ENCODE results near the gene CBLB. TPM values are rescaled to one million over a fixed set of nuclear protein-coding genes. Genes with fewer than 3 reads are reported as not detected.

CBLB gene
- total and polyA plus RNA-seq, 7 donors, result 4.2 to 18.2 (median 12.1) TPM

- 48 to 73% (median 56%) methylated on average over 1 of the region's 1 CpG for WGBS, 3 donors
- H3K4me1 ChIP-seq, result no peaks in the 10 kb centered on the region
- H3K4me3 ChIP-seq, result no peak overlapping the region
- H3K36me3 ChIP-seq (ENCODE audit: insufficient read depth in 1 of 2, low read depth in 1 of 2), result peaks cover 3 to 21% of the 10 kb centered on the region in 2 donors
- no peaks in the 10 kb centered on the region for H3K27me3 ChIP-seq (ENCODE audit: insufficient read depth in 3 of 3, low read length in 2 of 3)
- H3K27ac ChIP-seq, result no peak overlapping the region
- DNase-seq (no peak), ATAC-seq (peak in 1 of 4 donors; percentile 26)
- TF ChIP-seq, protein P1, sequence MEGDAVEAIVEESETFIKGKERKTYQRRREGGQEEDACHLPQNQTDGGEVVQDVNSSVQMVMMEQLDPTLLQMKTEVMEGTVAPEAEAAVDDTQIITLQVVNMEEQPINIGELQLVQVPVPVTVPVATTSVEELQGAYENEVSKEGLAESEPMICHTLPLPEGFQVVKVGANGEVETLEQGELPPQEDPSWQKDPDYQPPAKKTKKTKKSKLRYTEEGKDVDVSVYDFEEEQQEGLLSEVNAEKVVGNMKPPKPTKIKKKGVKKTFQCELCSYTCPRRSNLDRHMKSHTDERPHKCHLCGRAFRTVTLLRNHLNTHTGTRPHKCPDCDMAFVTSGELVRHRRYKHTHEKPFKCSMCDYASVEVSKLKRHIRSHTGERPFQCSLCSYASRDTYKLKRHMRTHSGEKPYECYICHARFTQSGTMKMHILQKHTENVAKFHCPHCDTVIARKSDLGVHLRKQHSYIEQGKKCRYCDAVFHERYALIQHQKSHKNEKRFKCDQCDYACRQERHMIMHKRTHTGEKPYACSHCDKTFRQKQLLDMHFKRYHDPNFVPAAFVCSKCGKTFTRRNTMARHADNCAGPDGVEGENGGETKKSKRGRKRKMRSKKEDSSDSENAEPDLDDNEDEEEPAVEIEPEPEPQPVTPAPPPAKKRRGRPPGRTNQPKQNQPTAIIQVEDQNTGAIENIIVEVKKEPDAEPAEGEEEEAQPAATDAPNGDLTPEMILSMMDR (IDR thresholded peaks at IDR 0.05), result no peak
- intact Hi-C loops (cut with DNase I), result no loop called here
- H3K9me3 ChIP-seq, result no peaks in the 10 kb centered on the region
These were observed 121.1 kb downstream of the CBLB start for GRCh38 chr3:105747696-105748095.

GRCh38 chr3:105747060-105747541, 121.7 kb downstream of the CBLB start:
- Histone ChIP-seq H3K4me1 (no peaks in the 10 kb centered on the region), H3K36me3 (ENCODE audit: insufficient read depth in 1 of 2, low read depth in 1 of 2) (peaks cover 3 to 21% of the 10 kb centered on the region in 2 donors), H3K27ac (no peak overlapping the region), H3K4me3 (no peak overlapping the region), H3K9me3 (no peaks in the 10 kb centered on the region), H3K27me3 (ENCODE audit: insufficient read depth in 3 of 3, low read length in 2 of 3) (no peaks in the 10 kb centered on the region)
- whole genome bisulfite sequencing, 3 donors, result 13 to 44% (median 19%) methylated on average over 3 of the region's 3 CpGs
- TF ChIP-seq, protein P1 (IDR thresholded peaks at IDR 0.05), result no peak
- peak; percentile 48 to 90 (median 65) for ATAC-seq
- no peak for DNase-seq
- intact Hi-C loops (cut with DNase I), result no loop called here

DNA sequence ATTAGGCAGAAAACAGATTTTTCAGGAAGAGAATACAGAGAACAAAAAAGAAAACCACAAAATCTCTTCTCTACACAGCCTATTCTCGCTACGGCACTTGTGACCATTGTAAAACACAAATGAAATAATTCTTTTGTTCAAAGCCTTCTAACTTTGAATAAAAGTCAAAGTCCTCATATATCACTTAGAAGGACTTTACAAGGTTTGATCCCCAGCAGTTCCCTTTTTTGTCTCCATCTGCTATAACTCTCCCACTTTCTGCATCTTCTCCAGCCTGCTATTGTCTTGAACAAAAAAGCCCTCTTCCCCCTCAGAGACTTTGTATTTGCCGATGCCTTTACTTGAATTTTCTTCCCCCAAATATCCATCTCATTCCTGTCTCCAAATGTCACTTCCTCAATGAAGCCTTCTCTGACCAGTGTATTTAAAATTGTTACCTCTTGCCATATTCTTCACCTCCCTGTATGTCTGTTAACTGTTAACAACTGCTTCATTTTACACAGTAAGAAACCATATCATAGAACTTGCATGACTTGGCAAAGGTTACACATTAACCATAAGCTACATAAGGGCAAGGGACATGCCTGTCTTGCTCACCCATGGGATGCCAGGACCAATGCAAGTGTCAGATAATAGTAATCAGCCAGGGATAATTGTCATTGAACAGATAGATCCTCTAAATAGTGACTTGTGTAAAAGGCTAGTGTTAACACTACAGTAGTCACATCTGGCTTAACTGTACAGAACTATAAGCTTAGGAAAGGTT, 122.4 kb downstream of the CBLB start:
- Histone ChIP-seq H3K4me1 (no peaks in the 10 kb centered on the region), H3K36me3 (ENCODE audit: insufficient read depth in 1 of 2, low read depth in 1 of 2) (peaks cover 3 to 20% of the 10 kb centered on the region in 2 donors), H3K27me3 (ENCODE audit: insufficient read depth in 3 of 3, low read length in 2 of 3) (no peaks in the 10 kb centered on the region), H3K27ac (no peak overlapping the region), H3K9me3 (no peaks in the 10 kb centered on the region), H3K4me3 (no peak overlapping the region)
- peak in 2 of 4 donors; percentile 7 to 13 for ATAC-seq
- WGBS, 3 donors, result 69 to 88% (median 72%) methylated on average over 3 of the region's 3 CpGs
- TF ChIP-seq, protein P1 (IDR thresholded peaks at IDR 0.05), result no peak
- no peak for DNase-seq
- intact Hi-C loops (cut with DNase I), result no loop called here

GRCh38 chr3:105745046-105745445, 123.8 kb downstream of the CBLB start:
- no peak for ATAC-seq
- no peaks in the 10 kb centered on the region for H3K9me3 ChIP-seq
- 67 to 89% (median 72%) methylated on average over 3 of the region's 3 CpGs for WGBS, 3 donors
- H3K27ac ChIP-seq, result no peak overlapping the region
- peaks cover 3 to 16% of the 10 kb centered on the region in 2 donors for H3K36me3 ChIP-seq (ENCODE audit: insufficient read depth in 1 of 2, low read depth in 1 of 2)
- intact Hi-C loops (cut with DNase I), result no loop called here
- TF ChIP-seq, protein P1 (IDR thresholded peaks at IDR 0.05), result no peak
- no peaks in the 10 kb centered on the region for H3K4me1 ChIP-seq
- no peaks in the 10 kb centered on the region for H3K27me3 ChIP-seq (ENCODE audit: insufficient read depth in 3 of 3, low read length in 2 of 3)
- DNase-seq, result no peak
- H3K4me3 ChIP-seq, result no peak overlapping the region

All from psoas muscle (tissue), 8 donors.